HG02678 (cell line): ENCODE results near the gene METTL26.

Source experiments
- ATAC-seq: cut with Tn5 transposase; IDR thresholded peaks from one replicate; pipeline ENCODE4 v1.9.1; 2021; ENCODE audit warnings: mild to moderate bottlenecking, moderate library complexity; ENCODE audit not compliant: unreplicated experiment

METTL26 gene

DNA sequence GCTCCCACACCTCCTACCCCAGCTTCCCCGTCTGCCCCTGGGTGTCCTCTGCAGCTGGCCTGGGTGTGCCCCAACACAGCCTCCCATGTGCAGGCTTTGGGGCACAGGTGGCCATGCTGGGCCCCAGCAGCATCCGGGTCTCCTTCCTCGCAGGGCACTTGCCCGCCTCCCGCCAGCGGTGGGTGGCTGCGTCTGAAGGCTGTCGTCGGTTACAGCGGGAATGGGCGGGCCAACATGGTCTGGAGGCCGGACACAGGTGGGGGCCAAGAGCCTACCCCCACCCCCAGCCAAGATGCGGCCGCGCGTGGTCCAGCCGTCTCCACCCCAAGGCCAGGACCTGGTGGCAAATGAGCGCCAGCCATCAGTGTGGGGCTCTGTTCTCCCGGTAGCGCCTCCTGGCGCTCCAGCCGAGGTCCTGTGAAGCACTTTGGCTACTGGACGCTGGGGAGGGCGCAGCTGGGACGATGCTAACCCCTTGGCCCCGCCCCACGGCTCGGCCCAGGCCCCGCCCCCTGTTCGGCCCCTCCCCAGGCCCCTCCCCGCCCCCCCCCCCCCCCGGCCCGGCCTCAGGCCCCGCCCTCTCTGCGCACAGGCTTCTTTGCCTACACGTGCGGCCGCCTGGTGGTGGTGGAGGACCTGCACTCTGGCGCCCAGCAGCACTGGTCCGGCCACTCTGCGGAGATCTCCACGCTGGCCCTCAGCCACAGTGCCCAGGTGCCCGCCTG, 24.5 kb upstream of the METTL26 start:
- peak; percentile 64 for ATAC-seq

DNA sequence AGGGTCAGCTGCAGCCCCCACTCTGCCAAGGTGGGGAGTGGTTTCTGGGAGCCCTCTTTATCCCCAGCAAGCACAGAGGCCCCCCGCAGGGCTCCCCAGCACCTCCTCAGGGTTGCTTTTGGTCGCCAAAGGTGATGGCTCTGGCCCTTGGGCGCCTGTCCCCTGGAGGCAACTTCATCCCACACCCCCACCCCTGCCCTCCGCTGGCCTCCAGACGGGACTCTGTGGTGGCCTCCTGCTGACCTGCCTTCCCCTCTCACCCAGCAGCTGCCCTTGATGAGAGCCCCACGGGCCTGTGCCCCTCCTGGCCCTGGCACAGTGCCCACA, 24.0 kb upstream of the METTL26 start:
- no peak for ATAC-seq

DNA sequence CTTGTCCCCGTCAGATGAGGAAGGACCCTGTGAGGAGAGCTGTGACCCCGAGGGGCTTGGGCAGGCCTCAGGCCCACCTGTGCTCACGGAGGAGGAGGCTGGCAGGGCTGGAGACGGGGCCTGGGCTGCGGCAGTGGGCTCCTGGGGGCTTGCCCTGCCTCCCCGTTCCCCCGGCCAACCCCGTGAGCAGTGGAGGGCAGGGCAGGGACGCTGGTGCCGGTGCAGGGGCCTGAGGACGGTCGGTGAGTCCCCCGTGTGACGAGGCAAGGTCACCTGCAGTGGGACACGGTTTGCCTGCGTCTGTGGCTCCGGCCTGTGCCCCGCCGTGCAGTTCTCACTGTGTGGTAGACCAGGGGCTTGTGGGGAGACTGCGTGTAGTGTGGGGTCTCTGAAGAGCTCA, 23.5 kb upstream of the METTL26 start:
- no peak for ATAC-seq

DNA sequence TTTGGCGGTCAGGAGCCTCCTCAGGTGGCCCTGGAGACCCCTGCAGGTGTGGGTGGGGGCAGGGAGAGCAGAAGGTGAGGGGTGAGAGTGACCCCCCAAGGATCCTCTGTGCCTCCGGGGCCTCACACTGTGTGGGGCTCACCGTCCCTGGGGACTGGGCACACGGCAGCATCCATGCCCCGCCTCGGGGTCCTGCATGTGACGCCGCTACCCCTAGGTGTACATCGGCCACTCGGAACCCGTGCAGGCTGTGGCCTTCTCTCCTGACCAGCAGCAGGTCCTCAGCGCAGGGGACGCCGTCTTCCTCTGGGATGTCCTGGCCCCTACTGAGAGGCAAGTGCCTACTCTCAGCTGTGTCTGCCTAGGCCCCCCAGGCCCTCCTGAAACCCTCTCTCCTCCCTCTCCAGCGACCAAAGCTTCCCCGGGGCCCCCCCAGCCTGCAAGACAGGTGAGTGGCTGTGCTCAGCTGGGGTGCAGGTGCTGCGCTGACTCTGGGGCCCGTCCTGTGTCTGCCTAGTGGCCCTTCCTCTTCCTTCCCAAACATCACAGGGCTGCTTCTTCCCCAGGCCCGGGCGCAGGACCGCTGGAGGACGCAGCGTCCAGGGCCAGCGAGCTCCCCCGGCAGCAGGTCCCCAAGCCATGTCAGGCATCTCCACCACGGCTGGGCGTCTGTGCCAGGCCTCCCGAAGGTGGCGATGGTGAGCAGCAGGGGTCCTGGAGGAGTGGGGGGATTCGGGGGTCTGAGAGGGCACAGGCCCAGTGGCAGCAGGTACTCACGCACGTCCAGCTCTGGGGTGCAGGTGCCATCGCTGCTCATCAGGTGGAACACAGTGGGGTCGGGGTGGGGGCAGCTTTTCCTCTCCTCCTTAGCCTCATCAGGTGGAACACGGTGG, 22.8 kb upstream of the METTL26 start:
- no peak for ATAC-seq

DNA sequence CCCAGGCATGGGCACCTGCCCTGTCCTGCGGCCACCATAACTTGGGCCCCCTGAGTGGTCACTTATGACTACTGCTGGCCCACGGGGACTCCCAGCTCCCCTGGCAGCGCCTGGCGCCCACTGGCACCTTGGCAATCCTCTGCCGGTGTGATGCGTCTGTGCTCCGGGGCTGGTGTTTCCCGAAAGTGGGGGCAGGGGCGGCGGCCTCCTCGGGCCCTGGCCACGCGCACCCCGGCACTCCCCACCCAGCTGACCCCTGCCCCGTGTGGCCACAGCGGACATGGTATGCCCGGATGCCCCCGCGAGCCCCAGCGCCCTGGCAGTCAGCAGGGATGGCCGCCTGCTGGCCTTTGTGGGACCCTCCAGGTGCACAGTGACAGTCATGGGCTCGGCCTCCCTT, 21.4 kb upstream of the METTL26 start:
- ATAC-seq = no peak

DNA sequence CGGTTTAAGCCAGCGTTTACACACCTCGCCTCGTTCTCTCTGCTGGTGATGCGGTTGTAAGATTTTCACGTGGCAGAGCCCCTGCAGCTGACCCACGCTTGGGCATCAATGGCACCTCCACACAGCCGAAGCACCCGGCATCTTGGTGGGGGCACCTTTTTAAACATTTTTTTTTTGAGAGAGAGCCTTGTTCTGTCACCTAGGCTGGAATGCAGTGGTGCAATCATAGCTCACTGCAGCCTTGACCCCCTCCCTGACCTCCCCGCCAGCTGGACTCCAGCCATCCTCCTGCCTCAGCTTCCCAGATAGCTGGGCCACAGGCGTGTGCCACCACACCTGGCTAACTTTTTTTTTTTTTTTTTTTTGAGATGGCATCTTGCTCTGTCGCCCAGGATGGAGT, 17.9 kb upstream of the METTL26 start:
- no peak for ATAC-seq

DNA sequence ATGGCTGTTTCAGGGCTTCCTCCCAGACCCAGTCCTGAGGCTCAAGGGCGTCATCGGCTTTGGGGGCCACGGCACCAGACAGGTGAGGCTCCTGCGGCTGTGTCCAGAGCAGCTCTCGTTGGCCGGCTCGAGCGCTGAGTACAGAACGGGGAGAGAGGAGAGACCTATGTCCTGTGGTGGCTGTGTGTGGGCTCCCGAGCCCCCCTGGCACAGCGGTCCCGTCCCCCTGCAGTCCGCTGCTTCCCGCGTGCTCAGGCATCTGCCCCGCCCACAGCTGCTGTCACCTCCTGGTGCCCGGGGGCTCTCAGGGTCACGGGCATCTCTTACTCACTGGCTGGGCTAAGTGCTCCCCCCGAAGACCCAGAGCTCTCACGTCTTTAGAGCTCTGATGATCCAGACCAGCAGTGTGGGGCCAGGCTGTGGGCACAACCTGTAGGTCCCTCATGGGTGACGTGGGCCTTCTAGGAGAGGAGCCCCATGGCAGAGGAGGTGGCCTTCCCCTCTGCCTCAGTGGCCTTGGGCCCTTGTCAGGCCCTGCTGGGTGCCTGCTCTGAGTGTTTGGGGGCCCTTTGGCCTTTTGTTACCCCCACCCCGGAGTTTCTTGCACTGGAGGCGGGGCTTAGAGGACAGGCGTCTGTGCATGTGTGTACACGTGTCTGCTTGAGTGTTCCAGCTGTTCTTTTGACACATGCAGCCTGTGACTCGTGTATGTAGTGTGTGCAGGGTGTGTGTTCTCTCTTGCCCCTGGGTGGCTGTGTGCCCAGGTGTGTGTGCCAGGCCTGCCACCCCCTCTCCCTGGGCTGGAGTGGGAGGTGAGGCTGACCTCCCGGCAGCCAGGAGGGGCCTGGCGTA, 16.6 kb upstream of the METTL26 start:
- no peak for ATAC-seq

DNA sequence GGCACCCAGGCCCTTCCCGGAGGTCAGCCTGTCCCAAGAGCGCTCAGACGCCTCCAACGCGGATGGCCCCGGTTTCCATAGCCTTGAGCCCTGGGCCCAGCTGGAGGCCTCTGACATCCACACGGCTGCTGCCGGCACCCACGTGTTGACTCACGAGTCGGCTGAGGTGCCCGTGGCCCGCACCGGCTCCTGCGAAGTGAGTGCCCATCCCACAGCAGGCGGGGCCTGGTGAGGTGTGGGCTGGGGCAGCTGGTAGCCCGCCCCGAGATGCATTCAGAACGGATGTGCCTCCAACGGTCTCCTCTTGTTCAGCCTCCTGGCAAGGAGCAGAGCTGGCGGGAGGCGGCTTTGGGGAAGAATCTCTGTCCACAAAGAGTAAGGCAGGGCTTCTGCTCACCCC, 15.7 kb upstream of the METTL26 start:
- no peak for ATAC-seq

DNA sequence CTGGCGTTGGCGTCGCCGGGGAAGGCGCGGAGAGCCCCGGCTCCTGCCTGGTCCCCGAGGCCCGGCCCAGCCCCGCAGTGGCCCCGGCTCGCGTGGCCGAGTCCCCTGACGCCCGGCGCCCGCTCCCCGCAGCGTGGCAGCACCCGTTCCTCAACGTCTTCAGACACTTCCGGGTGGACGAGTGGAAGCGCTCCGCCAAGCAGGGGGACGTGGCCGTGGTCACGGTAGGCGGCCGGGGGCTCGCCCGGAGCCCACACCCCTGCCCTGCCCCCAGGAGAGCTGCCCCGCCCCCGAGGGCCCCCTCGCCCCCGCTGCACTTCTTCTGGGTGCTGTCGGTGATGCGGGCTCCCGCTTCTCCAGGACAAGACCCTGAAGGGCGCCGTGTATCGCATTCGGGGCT, 13.5 kb upstream of the METTL26 start:
- peak; percentile 12 for ATAC-seq

DNA sequence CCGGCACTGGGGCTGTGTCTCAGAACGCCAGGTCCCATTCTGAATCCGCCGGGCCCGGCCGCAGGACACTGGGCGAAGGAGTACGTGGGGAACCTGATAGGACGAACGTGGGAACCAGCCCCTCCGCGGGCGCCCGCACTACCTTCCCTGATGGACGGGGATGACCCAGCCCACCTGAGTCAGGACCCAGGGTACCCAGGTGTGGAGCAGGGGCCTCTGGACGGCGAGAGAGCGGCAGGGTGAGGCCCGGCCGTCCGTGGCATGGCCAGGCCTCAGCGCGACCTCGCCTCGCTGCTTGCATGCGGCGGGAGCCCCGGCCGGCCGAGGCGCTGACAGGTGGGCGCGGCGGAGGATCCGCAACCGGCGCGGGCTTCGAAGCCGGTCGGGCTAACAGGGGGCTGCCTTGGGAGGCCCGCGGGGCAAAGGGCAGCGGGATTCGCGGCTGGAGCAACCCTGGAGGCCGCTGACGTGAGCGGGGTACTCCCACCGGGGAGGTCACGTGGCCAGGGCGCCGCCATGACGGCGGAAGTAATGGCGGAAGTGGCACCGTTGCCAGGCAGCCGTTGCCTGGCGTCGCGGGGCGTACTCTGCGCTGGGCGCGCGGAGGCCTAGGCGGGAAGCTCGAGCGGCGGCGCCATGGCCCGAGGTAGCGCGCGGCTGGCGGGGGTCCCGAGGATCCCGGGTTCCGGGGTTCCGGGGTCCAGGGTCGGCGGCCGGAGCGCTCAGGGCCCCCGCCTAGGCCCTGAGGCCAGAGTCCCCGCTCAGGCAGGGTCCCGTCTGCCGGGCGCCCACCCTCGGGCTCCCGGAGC, 12.9 kb upstream of the METTL26 start, which contains the start of gene WDR90:
Gene WDR90 (plus strand): TSS at position 585 of the 809 bp plus-strand sequence. CDS start 52 bp downstream, at position 637.
- peak; percentile 82 for ATAC-seq

DNA sequence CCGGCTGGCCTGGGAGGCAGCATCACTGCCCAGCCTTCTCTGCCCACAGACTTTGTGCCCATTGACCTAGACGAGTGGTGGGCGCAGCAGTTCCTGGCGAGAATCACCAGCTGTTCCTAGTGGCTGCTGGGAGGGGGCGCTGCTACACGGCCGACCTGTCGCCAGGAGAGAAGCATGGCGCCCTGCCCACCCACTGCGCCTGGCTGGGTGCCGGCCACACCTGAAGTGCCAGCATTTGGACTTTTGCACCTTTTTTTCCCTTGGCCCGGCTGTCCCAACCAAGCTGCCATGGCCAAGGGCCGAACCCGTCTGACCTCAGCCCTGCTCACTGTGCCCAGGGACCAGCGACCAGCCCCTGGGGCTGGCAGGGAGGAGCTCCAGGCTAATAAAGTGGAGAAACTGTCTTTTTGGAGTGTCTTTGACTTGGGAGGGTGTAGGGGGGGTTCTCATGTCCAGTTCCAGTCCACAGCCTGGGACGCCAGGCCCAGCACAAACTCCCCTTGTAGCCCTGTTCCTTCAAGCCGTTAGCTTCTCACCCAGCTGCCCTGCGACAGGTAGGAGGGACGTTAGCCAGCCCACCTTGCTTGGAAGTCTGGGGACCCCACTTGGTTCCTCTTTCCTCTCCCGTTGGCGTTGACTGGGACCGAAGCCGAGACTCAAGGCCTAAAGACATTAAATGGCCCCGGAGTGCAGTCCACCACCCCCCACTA, 12.1 kb upstream of the METTL26 start:
- ATAC-seq = no peak

DNA sequence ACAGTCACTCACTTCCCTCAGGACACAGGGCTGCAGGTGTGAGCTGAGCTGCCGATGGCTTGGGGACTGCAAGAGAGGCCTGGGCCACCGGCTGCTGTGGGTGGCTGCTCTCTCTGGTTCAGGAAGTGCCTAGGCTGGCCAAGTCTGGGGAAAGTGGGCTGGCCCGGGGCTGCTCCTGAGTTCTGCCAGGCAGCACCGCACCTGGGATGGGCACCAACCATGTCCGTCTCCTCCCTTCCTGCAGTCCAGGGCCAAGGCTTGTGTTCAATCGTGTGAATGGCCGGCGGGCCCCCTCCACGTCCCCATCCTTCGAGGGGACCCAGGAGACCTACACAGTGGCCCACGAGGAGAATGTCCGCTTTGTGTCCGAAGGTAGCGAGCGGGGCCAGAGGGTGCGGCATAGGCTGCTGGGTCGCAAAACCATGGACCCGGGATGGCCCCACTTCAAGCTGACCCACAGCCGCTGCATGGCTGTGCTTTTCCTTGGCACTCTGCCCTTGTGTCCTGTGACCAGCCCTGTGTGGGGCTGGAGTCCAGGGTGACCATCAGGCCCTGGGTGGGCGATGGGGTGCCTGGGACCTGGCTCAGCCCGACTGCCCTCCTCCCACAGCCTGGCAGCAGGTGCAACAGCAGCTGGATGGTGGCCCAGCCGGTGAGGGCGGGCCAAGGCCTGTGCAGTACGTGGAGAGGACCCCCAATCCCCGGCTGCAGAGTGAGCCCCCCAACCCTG, 11.2 kb upstream of the METTL26 start:
- ATAC-seq = no peak

DNA sequence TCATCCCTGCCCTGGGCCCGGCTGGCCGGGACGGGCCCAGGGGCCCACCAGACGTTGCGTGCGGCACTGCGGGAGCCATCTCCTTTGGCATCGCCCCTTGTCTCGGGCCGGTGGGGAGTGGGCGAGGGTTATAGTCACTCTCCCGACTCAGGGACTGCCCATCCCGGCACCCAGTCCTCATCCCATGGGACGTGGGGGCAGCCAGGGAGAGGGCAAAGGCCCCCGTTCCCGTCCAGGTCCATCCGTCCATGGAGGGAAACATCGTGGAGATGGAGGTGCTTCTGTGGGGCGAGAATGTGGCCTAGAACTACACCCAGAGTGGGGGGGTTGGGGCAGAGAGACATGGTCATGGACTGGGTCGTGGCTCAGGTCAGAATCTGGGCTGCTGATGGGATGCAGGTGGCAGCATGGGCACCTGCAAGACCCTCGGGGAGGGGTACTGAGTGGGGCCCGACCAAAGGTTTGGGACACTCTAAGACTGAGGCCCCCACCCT, 10.6 kb upstream of the METTL26 start:
- no peak for ATAC-seq

DNA sequence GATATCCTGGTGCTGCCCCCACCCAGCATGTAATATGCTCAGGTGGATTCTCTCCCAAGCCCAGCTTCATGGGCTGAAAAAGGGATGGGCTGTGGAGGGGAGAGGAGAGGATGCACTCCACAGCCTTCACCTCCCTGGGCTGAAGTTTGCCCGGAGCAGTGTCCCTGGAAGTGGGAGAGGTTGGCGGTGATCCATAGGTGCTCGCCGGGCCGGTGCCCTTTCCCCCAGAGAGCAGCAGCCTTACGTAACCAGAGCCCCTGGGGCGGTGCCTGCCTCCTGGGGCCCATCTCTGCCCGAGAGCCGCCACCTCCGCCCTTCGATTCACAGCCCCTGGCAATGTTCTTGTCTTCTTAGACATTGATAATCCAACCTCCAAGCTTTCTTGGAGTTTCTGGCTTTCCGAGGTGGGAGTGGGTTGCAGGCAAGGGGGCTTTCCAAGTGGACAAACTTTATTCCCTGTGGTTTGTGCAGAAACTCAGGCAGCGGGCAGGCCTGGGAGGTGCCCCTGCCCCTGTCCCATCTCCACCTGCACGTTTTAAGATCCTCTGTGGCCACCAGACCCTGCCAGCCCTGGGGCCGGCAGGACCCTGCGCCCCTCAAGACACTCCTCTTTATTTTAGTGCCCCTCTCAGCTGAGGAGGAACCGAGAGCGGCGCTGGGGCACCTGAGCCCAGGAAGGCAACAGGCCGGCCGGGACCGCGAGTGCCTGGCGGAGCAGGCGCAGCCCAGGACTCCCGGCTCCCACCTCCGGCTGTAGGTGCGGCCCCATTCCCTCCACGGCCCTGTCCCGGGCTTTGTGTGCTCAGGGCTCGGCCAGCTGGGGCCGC, 10.0 kb upstream of the METTL26 start:
- no peak for ATAC-seq

DNA sequence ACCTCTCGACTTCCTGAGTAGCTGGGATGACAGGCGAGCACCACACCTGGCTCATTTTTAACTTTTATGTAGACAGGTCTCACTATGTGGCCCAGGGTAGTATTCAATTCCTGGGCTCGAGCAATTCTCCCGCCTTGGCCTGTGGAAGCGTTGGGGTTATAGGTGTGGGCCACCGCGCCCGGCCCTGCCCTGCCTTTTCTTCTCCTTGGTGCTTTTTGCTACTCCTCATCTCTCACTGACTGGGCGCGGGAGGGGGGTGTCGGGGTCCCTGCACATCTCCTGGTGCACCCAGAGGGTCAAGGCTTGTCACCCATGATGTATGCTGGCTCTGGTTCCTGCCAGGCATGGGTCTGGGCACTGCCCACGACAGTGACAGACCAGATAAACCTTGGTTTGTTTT, 8.5 kb upstream of the METTL26 start:
- ATAC-seq = no peak

DNA sequence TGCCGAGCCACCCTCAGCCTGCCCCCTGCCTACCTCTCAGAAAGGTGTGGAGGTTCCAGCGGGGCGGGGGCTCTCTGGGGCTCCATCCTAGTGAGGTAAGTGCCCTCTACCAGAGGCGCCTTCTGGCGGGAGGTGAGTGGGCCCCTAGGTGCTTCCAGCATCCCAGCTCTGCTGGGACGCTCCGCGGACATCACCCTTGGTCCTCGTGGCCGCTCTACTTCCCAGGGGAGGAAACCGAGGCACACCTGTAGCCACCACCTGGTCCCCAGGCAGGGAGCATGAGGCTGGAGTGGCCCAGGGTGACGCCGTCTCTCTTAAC, 6.9 kb upstream of the METTL26 start:
- ATAC-seq = no peak

DNA sequence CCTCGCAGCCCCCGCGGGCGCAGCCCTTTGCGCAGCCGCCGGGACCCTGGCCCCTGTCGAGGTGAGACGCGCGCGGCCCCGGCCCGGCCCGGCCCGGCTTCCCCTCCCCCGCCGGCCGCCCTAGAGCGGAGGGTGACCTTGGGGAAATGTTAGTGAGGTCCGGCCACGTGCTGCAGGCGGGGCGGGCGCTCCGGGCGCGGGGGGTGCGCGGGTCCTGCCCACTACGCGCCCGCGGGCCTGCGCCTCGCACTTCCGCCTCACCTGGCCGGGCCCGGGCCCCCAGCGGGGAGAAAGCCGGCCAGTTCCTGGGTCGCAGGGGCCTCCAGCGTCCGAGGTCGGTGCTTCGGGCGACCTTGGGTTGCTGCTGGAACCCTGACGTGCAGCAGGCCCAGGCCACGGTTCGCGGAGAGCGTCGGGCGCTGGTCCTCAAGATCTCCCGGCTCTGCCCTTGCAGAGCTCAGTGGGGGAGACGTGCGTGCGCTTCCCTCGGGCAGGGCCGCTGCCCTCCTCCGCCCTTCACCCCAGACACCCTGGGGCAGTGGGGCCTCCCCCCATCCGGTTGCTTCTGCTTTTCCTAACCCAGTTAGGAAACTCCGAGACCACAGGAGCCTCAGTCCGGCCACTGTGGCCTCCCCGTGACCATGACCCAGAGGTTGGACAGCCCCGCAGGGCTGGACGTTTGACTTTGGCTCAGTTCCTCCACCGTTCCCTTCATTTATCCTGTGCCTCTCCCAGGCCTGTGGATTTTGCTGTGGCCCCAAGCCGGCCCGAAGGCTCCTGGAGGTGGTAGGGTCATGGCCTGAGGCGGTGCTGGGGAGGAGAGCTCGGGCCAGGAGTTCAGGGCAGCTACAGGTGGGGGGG, 6.3 kb upstream of the METTL26 start:
- peak; percentile 41 for ATAC-seq
